Choroid plexus epithelial cell (primary cell): Measurements from ENCODE around the gene TMEM256.

Experiments
- DNase-seq: peaks from one replicate; pipeline ENCODE4 v3.0.0-alpha.2; 2010; ENCODE audit warnings: low read depth
- H3K4me3 ChIP-seq: 2 replicates; pipeline ENCODE4 v1.5.1; 2011; ENCODE audit warnings: low read depth, mild to moderate bottlenecking, control low read depth, low read length, moderate library complexity
- TF ChIP-seq, protein P1 (sequence below): conservative IDR thresholded peaks from 2 replicates; pipeline ENCODE4 v1.5.1; 2011; ENCODE audit warnings: low read depth, mild to moderate bottlenecking, control low read depth, inconsistent platforms, low read length, moderate library complexity

Gene TMEM256

DNA sequence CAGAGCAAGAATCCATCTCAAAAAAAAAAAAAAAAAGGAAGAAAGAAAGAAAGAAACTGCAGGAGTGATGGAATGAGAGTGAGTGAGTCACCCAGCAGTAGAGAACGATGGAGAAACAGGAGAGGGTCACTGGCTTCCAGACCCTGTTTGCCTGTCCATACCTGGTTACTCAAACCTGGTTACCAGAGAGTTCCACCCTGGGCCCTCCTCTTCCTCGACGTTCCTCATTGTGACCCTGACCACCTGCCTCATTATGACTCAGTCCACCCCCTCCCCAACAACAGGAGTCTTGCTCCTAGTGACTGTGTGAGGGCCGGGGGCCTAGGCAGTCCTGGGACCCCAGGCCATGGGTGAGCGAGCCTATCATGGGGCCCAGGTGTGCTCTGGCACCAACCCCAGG lies 24.7 kb upstream of the TMEM256 start, which contains the start of gene SPEM3:
Gene SPEM3, plus strand, starts transcription at position 301 of the 400 bp plus-strand sequence. Its CDS starts 46 bp downstream, at position 347.
- no peak for DNase-seq

DNA sequence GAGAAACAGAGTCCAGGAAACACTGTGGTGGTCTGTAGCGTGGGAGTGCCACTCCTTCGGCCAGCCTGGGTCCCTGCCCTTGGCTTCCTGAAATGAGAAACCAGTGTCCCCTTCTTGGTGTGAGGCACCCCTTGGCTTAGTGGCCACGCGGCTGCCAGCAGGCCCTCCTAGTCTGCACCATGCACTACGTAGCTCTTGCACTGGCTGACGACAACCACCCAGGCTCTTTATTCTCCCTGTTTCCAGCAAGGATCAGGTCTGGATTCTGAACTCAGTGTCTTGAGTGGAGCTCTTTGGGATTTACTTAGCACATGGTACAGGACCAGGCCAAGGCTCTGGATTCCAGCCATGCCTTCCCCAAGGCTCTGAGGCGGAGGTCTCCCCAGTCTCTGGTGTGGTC lies 23.7 kb upstream of the TMEM256 start:
- TF ChIP-seq, protein P1, sequence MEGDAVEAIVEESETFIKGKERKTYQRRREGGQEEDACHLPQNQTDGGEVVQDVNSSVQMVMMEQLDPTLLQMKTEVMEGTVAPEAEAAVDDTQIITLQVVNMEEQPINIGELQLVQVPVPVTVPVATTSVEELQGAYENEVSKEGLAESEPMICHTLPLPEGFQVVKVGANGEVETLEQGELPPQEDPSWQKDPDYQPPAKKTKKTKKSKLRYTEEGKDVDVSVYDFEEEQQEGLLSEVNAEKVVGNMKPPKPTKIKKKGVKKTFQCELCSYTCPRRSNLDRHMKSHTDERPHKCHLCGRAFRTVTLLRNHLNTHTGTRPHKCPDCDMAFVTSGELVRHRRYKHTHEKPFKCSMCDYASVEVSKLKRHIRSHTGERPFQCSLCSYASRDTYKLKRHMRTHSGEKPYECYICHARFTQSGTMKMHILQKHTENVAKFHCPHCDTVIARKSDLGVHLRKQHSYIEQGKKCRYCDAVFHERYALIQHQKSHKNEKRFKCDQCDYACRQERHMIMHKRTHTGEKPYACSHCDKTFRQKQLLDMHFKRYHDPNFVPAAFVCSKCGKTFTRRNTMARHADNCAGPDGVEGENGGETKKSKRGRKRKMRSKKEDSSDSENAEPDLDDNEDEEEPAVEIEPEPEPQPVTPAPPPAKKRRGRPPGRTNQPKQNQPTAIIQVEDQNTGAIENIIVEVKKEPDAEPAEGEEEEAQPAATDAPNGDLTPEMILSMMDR = no peak
- no peak overlapping the region for H3K4me3 ChIP-seq
- no peak for DNase-seq

More for the DNA sequence above, 24.7 kb upstream of the TMEM256 start, which contains the start of gene SPEM3:
- TF ChIP-seq, protein P1 = no peak
- no peak within 1 kb of the TSS for H3K4me3 ChIP-seq

DNA sequence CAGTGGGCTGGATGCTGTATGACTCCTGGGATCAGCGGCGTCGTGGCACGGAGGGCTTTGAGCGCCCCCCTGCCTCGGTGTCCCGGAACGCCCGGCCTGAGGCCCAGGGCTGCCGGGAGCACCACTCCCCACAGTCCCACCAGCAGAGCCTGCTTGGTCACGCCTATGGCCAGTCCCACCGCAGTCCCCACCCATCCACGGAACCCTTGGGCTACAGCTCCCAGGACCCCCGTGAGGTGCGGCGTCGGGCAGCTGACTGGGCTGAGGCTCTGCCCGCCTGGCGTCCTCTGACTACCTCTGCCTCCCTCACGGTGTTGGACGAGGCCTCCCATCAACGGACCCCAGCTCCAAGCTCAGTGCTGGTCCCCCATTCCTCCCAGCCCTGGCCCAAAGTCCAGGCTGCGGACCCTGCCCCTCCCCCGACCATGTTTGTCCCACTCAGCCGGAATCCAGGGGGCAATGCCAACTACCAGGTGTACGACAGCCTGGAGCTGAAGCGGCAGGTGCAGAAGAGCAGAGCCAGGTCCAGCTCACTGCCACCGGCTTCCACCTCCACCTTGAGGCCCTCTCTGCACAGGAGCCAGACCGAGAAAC lies 23.1 kb upstream of the TMEM256 start:
- H3K4me3 ChIP-seq = no peak overlapping the region
- no peak for DNase-seq
- TF ChIP-seq, protein P1 = no peak

DNA sequence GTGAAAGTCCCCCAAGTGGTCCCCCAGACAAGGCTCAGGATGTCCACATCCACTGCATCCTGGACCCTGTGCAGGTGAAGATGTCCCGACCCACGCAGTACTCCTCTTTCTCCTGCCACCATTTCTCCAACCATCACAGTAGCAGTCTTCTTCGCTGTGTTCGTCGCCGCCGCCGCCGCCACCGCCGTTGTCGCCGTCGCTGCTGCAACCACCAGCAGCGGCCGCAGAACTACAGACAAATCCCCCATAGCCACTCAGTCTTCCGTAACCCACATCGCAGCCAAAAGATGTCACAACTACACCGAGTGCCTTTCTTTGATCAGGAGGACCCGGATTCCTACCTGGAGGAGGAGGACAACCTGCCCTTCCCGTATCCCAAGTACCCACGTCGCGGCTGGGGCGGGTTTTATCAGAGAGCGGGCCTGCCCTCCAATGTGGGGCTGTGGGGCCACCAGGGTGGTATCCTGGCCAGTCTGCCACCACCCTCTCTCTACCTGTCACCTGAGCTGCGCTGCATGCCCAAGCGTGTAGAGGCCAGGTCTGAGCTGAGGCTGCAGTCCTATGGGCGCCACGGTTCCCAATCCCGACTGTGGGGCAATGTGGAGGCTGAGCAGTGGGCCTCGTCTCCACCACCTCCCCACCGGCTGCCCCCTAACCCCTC lies 22.4 kb upstream of the TMEM256 start:
- TF ChIP-seq, protein P1 = no peak
- DNase-seq = no peak
- no peak overlapping the region for H3K4me3 ChIP-seq

DNA sequence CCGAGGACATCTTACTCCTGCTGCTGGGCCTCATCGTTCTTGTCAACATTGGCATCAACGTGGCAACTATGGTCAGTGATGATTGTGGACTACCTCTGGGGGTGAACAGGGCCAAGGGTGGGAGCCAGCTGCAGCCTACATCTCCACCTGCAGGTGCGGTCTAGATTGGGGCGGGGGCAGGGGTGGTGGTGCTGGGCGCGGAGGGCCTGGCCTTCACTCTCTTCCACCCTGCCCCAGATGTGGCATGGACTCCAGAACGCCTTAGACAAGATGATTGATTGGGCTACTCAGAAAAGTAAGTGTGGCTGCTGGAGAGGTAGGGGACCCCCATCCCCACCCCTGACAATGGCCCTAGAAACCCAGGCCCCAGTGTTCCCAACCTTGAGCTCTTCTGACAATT lies 21.9 kb upstream of the TMEM256 start:
- TF ChIP-seq, protein P1 = no peak
- no peak overlapping the region for H3K4me3 ChIP-seq
- DNase-seq = no peak

DNA sequence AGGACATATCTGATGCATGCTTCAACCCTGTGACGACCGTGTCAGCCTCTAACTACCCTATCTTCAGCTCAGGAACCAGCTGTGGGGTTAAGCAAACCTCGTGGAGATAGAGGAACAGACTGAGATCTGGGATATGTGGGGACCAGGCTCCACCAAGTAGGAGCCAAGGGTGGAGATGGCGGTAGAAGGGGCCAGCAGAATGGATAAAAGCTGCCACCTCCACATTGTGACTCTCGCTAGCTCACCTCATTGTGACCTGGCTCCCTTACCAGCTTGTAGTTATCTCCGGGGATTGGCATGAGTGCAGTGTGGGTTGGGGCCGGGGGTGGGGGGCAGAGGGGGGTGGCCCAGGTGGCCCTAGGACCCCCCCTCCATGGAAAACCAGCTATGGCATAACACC lies 21.4 kb upstream of the TMEM256 start, which contains the start of gene SPEM2:
Gene SPEM2, plus strand, starts transcription at position 301 of the 400 bp plus-strand sequence. Its CDS starts 73 bp downstream, at position 374.
- H3K4me3 ChIP-seq = no peak within 1 kb of the TSS
- DNase-seq = no peak
- TF ChIP-seq, protein P1 = no peak
